GM19452 (cell line): ENCODE results near the gene STX8.
"Not testable (repeated sequence)": the region's sequence is repeated elsewhere in the genome, so short reads cannot be mapped to it uniquely, and the experiment has no call there.

Experiments used
- ATAC-seq: cut with Tn5 transposase; IDR thresholded peaks from one replicate; pipeline ENCODE4 v1.9.1; 2021; ENCODE audit not compliant: unreplicated experiment

The STX8 gene

GRCh38 chr17:9557161-9557755 is 18.4 kb downstream of the STX8 start:
- no peak for ATAC-seq

- not testable (repeated sequence) for ATAC-seq
Observed at GRCh38 chr17:9554715-9555114, 20.9 kb downstream of the STX8 start.

- ATAC-seq, result no peak
Observed at GRCh38 chr17:9553596-9553995, 22.0 kb downstream of the STX8 start.

- ATAC-seq, result no peak
Observed at GRCh38 chr17:9553181-9553580, 22.4 kb downstream of the STX8 start.

GRCh38 chr17:9549215-9549614 is 26.4 kb downstream of the STX8 start:
- no peak for ATAC-seq

- no peak for ATAC-seq
Observed at GRCh38 chr17:9544221-9544620, 31.4 kb downstream of the STX8 start.

GRCh38 chr17:9541718-9542117 is 33.9 kb downstream of the STX8 start:
- ATAC-seq, result no peak

GRCh38 chr17:9538626-9539025 is 37.0 kb downstream of the STX8 start:
- no peak for ATAC-seq

- ATAC-seq, result no peak
Observed at GRCh38 chr17:9537177-9537776, 38.3 kb downstream of the STX8 start.

GRCh38 chr17:9536061-9536460 is 39.6 kb downstream of the STX8 start:
- ATAC-seq, result no peak

- ATAC-seq, result no peak
Observed at GRCh38 chr17:9533441-9533840, 42.2 kb downstream of the STX8 start.

GRCh38 chr17:9532715-9533114 is 42.9 kb downstream of the STX8 start:
- no peak for ATAC-seq

GRCh38 chr17:9531034-9531433 is 44.6 kb downstream of the STX8 start:
- ATAC-seq, result no peak

GRCh38 chr17:9529033-9529700 is 46.5 kb downstream of the STX8 start:
- ATAC-seq, result no peak

GRCh38 chr17:9527788-9528187 is 47.8 kb downstream of the STX8 start:
- no peak for ATAC-seq

GRCh38 chr17:9522074-9522473 is 53.5 kb downstream of the STX8 start:
- ATAC-seq, result no peak

- ATAC-seq, result no peak
Observed at GRCh38 chr17:9521062-9521461, 54.6 kb downstream of the STX8 start.

GRCh38 chr17:9520649-9521048 is 55.0 kb downstream of the STX8 start:
- no peak for ATAC-seq

GRCh38 chr17:9519583-9520272 is 55.9 kb downstream of the STX8 start:
- no peak for ATAC-seq

- no peak for ATAC-seq
Observed at GRCh38 chr17:9517396-9517795, 58.2 kb downstream of the STX8 start.

GRCh38 chr17:9513266-9513665 is 62.4 kb downstream of the STX8 start:
- no peak for ATAC-seq
